GM19372 (cell line): ENCODE data around the gene AIP.
"Not testable (repeated sequence)": the region's sequence is repeated elsewhere in the genome, so short reads cannot be mapped to it uniquely, and the experiment has no call there.

ENCODE experiments used
- ATAC-seq: cut with Tn5 transposase; IDR thresholded peaks from one replicate; pipeline ENCODE4 v1.9.1; 2021; ENCODE audit warnings: mild to moderate bottlenecking, low read depth, moderate library complexity; ENCODE audit not compliant: unreplicated experiment

AIP gene

DNA sequence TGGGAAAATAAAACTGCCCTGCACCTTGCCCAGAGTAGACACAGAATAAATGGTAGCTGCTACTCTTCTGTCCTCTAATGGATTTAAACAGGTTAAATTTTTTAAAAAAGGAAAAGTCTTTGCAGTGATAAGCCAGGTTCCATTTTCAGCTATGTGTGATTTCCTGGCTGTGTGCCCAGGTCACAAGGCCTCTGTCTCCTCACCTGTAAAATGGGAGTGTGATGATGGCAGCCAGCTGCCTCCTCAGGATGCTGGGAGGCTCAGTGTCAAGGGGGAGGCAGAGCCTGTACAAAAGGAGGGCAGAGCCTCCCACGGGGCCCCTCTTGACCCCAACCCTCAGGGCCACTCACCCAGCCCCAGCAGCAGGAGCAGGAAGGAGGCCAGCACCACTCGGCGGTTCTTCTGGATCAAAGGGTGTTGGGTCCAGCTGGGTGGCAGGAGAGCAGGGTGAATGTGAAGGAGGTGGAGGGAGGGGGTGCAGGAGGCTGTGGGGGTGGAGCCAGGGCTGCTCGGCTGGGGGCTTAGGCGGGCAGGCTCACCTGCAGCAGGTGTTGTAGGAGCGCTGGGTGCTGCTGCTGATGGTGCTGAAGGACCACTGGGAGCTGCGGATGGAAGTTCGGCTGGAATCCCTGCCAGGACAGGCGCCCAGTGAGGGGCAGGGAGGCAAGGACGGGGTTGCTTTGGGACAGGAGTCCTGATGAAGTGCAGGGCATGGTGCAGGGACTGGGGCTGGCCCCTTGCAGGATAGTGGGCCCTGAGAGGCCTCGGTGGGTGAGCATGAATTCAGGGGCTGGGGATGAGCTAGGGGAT lies 15.7 kb upstream of the AIP start:
- no peak for ATAC-seq

DNA sequence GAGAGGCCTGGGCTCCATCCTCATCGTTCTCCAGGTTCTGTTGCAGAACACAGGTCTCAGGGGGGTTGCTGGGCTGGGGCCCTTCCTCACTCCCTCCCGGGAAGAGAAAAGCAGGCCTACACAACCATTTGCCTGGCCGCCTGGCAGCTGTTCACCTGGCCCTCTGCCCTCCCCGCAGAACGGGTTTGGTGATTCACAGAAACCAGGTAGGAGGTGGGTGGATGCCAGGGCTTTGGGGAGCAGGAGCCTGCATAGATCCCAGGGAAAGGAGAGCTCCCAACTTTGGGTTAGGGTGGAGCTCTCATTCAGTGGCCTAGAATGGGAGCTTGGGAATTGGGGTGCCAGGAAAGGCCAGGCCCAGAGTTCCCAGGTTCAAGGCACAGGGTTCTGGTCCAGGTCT lies 14.8 kb upstream of the AIP start:
- no peak for ATAC-seq

DNA sequence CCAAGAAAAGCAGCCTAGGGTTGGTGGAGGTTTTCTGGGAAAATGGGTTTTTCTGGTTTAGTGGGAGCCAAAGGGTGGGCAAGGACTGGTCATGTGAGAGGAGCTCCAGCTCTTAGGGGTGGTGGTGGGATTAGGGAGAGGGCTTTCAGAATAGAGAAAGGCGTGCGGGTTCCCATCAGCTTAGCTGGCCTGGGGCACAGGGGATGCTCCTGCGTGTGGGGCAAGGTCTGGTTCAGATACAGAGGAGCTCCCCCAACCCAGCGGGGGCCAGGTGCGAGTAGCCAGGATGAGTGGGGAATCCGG lies 14.4 kb upstream of the AIP start:
- ATAC-seq, result no peak

DNA sequence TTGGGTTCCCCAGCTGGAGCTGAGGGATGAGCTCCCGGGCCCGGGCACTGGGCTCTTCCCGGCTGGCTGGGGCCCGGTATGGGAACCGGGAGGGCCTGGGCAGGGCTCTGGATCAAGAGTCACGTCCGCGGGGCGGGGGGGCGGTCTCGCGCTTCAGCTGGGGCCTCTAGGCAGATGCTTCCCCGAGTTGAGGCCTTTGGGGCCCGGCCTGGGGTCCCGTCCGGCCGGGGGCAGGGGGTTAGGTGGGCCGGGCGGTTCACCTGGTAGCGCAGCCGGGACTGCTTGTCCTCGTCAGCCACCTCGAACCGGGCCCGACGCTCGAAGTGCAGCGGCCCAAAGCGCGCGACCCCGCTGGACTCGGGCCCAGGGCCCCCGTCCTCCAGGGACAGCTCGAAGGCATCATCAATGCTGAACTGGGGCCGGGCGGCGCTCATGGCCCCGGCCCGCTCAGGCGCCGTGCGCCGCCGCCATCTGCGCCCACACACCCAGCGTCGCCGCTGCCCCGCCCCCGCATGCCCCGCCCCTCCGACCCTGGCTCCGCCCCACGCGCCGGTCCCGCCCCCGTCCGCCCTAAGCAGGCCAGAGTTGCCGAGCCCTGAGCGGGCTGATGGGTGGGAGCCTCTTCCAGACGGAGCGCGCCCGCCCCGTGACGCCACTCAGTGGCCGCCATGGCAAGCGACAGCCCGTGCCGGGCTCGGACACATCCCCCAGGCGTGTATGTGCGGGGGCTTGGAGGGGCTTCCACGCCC lies 13.9 kb upstream of the AIP start, which contains the start of gene TMEM134:
TSS of gene TMEM134 (minus strand) at position 493 of the 749 bp plus-strand sequence. CDS start at position 434, 59 bp downstream.
- ATAC-seq, result peak; percentile 63

GRCh38 chr11:67469508-67469811 lies 13.4 kb upstream of the AIP start:
- ATAC-seq, result no peak

- no peak for ATAC-seq
Observed at GRCh38 chr11:67470337-67471002, 12.4 kb upstream of the AIP start.

DNA sequence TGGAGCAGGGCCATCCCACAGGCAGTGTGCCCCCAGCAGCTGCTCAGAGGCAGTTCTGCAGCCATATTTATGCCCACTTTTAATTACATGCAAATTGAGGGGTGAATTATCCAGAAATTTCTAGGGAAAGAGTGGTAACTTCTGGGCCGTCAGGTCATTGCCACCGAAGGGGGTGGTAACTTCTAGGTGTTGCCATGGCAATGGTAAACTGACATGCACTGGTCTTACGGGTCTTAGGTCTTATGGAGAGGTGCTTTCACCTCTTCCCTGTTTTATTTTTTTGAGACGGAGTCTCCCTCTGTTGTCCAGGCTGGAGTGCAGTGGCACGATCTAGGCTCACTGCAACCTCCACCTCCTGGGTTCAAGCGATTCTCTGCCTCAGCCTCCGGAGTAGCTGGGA lies 9.9 kb upstream of the AIP start:
- ATAC-seq, result no peak

DNA sequence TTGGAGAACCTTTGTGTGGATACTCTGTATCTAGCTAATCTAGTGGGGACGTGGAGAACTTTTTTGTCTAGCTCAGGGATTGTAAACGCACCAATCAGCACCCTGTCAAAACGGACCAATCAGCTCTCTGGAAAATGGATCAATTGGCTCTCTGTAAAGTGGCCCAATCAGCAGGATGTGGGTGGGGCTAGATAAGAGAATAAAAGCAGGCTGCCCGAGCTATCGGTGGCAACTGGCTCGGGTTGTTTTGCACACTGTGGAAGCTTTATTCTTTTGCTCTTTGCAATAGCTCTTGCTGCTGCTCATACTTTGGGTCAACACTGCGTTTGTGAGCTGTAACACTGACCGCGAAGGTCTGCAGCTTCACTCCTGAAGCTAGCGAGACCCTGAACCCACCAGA lies 6.1 kb upstream of the AIP start:
- not testable (repeated sequence) for ATAC-seq

DNA sequence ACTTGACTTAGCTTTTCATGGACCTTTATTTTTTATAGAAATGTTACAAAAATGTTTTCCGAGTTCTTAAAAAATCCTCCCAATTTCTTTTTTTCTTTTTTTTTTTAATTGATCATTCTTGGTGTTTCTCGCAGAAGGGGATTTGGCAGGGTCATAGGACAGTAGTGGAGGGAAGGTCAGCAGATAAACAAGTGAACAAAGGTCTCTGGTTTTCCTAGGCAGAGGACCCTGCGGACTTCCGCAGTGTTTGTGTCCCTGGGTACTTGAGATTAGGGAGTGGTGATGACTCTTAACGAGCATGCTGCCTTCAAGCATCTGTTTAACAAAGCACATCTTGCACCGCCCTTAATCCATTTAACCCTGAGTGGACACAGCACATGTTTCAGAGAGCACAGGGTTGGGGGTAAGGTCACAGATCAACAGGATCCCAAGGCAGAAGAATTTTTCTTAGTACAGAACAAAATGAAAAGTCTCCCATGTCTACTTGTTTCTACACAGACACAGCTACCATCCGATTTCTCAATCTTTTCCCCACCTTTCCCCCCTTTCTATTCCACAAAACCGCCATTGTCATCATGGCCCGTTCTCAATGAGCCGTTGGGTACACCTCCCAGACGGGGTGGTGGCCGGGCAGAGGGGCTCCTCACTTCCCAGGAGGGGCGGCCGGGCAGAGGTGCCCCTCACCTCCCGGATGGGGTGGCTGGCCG lies 5.3 kb upstream of the AIP start:
- ATAC-seq, result not testable (repeated sequence)

- no peak for ATAC-seq
Observed at GRCh38 chr11:67482275-67482826, 475 bp upstream of the AIP start.

DNA sequence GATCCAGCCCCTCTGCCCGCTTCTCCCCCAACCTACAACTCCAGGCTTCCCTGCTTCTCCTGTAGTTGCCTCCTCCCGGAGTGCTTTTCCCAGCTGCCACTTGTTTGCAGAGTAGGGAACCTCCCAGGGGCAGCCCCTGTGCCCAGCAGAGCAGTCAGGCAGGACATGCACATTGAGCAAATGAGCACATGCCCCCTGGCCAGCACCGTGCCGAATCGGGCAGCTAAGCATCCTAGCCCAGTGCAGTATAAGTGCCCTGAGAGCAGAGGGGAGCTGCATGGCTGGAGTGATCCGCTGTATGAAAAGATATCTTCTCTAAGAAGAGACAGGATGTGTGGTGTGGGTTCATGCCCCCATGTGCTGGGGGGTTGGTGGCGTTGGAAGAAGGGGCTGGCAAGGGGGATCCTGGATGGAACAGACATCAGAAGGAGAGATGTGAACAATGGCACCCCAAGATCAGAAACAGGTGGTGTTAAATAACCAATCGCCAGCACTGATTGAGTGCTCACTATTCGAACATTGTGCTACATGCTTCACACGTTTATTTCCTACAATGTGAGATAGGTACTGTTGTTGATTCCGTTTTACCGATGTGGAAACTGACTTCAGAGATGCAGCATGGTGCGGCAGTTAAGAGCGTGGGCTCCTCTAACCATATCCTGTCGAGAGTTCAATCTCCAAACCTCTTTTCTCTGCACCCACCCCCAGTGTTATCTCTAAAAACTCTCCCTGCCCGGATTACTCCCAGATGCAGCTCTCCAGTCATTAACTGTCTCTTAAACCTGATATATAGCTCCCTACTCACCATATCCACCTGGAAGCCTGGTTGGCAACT lies 1.2 kb downstream of the AIP start:
- no peak for ATAC-seq

DNA sequence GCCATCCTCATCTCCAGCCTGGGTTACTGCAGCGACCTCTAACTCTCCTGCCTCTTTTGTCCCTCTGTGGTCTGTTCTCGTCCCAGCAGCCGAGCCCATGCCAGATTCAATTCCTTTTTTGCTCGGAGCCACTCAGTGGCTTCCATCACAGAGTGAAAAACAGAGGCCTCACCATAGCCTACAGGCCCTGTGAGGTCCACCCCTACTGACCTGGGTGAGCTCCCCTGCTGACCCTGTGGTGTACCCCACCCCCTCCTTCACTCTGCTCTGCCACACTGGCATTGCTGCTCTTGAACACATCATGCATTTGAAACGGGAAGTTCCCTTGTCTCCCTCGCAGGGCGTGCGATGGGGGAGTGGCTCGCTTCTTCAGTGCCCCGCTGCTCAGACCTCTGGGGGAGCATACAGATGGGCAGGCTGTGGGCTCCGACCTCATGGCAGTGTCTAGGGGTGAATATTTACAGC lies 2.1 kb downstream of the AIP start:
- no peak for ATAC-seq

- ATAC-seq, result not testable (repeated sequence)
Observed at GRCh38 chr11:67485873-67486361, 3.1 kb downstream of the AIP start.

GRCh38 chr11:67486481-67487195 lies 3.8 kb downstream of the AIP start:
- ATAC-seq, result no peak

GRCh38 chr11:67489203-67489884 lies 6.5 kb downstream of the AIP start:
- no peak for ATAC-seq

DNA sequence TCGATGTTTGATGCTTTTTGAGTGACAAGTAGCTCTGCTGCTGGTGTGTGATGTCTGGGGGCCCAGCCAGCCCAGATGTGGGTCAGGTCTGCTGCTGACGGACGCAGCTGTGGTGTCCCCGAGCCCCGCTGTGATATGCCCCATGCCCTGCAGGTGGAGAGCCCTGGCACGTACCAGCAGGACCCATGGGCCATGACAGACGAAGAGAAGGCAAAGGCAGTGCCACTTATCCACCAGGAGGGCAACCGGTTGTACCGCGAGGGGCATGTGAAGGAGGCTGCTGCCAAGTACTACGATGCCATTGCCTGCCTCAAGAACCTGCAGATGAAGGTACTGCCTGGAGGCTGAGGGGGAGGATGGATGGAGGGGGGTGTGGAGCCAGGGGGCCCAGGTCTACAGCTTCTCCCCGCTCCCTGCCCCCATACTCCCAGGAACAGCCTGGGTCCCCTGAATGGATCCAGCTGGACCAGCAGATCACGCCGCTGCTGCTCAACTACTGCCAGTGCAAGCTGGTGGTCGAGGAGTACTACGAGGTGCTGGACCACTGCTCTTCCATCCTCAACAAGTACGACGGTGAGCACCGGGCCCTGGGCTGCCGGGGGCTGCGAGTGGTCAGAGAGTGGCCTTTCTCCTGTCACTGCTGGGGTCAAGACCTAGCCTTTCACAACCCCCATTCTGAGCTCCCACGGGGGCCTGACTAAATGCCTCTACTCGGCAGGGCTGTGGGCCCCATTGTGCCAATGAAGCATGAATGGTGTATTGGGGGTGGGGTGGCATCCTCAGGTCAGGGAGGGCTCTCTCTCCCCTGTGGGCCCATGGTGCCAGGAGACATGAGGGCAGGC lies 7.3 kb downstream of the AIP start:
- no peak for ATAC-seq

GRCh38 chr11:67490727-67491065 lies 7.9 kb downstream of the AIP start:
- no peak for ATAC-seq
